ENCODE data around the gene SPRN.
"Not testable (repeated sequence)": the region's sequence is repeated elsewhere in the genome, so short reads cannot be mapped to it uniquely, and the experiment has no call there.

Gene SPRN

DNA sequence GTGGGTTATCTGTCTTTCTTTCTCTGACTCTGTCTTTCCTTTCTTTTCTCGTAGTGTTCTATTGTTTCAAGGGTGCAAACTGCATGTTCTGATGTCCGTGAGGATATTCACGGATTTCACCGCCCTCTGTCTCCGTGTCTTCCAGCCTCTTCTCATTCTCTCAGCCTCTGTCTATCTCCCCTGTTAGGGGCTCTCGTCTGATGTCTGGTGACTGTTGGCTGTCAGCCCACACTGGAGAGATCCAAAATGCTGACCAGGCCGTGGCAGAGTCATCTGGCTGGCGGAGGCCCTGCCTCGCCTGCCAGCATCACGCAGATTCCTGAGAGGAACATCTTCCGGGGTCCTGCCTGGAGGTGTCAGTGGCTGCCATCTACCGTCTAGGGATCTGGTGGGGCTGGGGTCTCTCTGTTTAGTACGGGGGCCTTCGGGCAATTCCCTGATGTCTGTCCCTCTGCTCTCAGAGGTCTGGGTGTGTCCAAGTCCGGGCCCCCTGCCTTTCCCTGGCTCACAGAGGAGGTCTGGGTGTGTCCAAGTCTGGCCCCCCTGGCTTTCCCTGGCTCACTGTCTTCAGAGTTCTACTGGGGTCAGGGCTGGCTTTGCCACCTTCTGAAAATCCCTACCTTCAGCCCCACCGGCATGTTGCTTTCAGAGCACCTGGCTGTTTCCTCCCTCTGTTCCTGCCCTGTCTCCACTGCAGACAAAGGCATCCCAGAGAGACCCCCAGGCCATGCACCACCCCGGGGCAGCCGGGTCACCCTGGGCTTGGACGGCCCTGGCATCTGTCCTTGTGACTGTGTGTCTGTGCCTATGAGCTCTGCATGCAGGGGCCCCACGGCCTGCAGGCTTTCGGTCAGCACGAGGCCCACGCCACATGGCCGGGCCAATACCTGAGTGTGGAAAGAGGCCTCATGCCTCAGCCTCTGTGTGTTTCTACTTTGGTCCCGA is 15.4 kb upstream of the SPRN start:
- no peak for DNase-seq (ENCODE audit: low read depth in 2 of 2)

DNA sequence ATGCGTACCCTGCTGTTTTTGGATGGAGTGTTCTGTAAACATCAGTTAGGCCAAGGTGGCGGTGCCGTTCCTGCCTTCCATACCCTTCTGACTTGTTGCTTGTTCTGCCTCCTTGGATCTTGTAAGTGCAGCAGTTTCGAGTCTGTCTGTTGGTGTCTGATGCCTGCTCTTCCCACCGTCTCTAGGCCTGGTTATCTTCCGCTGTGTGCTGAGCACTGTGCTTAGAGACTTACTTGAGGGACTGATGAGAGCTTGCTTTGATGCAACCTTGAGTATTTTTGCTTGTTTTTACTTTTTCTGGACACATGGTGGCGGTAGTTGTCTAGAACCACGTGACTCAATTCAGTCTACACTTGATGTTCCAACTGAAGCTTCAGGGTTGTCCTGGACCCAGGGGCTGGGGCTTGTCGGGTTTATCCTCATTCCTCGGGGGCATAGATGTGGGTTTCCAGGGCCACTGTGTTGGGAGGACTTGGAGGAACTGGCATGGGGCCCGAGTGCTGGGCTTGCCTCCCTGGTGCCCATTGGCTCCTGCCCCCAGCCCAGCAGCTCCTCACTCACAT is 14.4 kb upstream of the SPRN start:
- DNase-seq (ENCODE audit: low read depth in 2 of 2): no peak

DNA sequence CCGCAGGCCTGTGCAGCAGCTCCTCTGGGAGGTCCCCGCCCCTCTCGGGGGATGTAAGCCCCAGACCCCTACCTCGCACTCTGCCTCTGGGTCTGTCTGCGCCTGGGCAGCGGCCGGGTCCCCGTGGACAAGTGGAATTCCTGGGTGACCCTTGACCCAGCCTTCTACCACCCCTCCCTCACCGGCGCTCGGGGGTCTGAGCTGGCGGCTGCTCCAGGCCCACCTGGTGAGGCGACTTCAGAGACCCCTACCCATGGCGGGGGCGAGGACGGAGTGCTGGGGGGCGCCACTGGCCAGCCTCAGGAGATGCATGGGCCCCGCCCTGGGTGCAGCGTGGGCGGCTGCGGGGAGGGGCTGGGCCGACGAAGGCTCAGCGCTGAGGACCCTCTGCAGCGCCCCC is 8.4 kb upstream of the SPRN start:
- DNase-seq (ENCODE audit: low read depth in 2 of 2): not testable (repeated sequence)

DNA sequence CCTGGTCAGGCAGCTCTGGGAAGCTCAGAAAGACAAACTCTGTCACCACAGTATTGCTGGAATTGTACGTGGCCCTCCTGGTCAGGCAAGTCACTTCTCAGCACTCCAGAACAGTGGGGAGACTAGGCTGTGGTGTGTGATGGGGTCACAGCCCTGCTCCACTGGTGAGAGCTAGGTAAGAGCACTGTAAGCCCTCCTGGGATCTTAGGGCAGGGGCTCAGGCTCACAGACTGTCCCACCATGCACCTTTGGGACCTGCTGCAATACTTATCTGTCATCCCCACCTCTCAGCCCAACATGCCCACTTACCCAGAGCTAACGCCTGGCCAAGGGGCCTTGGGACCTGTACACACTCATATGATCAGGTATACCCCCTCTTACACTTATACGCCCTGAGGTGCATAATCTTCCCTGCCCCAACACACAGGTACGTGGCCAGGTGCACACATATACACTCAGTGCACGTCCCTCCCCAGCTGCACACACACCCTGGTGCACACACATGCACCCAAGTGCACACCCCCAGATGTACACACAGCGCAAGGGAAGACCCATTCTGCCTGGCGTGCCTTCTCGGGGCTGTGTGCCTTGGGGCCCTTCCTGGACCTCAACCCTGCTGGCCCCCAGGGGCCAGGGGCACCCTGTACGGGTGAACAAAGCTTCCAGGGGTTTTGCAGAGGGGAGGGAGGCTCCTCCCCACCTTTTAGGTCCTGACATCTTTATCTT is 7.6 kb upstream of the SPRN start:
- DNase-seq (ENCODE audit: low read depth in 2 of 2): not testable (repeated sequence)

DNA sequence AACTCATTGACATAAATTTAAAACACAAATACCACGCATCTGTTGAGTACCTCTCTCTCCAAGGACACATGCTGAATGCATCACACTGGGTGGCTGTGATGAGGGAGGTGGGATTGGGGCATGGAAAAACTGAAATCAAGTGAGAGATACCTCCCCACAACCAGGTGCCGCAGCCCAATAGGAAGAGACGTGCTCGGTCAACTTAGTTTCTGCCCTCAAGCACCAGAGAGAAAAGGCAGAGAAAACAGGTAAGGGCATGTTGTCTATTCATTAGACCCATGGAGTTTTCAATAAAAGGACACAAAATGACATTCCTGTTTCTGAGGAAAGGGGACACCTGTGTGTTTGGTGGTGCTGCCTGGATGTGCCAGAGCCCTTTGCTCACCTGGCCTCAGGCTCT is 5.1 kb upstream of the SPRN start:
- DNase-seq (ENCODE audit: low read depth in 2 of 2): not testable (repeated sequence)

DNA sequence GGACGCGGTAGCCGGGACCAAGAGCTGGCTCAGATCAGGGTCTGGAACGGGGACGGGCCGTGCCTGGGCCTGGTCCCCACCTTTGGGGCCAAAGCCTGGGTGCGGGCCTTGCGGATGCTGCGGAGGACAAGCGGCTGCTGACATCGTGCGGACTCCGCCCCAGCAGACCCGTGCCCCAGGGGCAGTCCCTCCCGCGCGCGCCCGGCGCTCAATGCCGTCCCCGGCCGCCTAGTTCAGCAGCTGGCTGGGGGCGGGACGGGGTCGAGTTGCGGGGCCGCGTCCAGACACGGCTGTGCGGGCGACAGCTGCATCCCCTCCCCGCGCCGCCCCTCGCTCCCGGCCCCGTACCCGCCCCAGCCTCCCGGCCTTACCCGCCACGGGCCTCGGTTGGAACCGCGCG is 323 bp downstream of the SPRN start:
- not testable (repeated sequence) for DNase-seq (ENCODE audit: low read depth in 2 of 2)

DNA sequence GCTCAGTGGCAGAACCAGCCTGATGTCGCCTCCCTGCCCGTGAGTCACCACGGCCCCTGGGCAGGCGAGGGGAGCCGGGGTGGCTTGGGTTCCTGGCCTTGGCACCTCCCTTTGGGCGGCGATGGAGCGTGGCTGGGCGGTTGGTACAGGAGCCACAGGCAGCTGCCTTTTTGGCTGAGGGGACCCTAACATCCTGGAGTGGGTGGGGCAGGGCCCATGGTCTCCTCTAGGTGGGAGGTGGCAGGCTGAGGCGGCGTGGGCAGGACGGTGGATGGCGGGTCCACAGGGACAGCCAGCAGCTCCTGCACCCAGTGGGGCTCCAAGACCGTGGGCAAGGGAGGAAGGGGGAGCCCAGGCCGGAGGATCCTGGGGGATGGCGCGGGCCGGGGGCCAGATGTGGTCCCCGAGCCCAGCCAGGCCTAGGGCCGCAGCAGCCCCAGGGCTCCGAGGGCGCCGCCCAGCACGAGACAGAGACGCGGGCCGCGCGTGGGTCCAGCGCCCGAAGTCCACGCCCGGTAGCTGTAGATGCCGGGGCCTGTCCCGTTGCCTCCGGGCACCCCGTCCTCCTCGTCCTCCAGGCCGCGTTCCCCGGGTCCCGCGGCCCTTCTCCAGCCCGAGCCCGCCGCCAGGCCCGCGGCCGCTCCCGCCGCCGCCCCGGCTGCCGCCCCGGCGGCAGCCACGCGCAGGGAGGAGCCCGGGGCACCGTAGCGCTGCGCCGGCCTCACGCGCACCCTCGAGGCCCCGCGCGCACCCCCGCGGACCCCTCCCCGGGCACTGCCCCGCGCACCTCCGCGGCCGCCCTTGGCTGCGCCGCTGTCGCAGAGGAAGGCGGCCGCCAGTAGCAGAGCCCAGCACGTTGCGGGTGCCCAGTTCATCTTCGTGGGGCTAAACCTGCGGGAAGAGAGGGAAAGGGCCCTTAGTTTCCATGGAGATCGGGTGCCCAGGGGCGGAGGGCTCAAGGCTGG is 1.3 kb downstream of the SPRN start:
- DNase-seq (ENCODE audit: low read depth in 2 of 2): no peak

DNA sequence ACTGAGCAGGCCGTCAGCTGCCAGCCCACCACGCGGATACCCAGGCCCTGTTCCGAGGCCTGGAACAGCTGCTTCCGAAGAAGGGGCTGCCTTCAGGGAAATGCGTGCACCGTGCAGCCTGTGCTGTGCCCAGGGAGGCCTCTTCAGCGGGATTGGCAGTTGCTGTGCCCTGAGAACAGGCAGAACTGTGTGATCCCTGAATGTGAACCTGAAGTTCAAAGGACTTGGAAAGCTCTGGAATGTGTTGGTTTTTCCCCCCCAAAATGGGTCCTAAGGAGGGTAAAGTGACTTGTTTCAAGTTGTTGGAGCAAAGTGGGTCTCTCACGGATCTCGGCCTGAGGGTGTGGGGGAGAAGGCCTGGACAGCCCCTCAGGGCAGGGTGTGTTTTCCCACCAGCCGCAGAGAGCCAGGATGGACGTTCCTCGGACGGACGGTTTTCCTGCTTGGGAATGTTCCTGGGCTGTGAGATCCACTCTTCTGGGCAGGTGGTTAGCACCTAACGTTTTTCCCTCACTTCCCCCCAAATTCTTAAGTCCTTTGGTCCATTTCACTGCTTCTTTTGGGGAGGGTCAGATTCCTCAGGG is 2.1 kb downstream of the SPRN start:
- no peak for DNase-seq (ENCODE audit: low read depth in 2 of 2)

DNA sequence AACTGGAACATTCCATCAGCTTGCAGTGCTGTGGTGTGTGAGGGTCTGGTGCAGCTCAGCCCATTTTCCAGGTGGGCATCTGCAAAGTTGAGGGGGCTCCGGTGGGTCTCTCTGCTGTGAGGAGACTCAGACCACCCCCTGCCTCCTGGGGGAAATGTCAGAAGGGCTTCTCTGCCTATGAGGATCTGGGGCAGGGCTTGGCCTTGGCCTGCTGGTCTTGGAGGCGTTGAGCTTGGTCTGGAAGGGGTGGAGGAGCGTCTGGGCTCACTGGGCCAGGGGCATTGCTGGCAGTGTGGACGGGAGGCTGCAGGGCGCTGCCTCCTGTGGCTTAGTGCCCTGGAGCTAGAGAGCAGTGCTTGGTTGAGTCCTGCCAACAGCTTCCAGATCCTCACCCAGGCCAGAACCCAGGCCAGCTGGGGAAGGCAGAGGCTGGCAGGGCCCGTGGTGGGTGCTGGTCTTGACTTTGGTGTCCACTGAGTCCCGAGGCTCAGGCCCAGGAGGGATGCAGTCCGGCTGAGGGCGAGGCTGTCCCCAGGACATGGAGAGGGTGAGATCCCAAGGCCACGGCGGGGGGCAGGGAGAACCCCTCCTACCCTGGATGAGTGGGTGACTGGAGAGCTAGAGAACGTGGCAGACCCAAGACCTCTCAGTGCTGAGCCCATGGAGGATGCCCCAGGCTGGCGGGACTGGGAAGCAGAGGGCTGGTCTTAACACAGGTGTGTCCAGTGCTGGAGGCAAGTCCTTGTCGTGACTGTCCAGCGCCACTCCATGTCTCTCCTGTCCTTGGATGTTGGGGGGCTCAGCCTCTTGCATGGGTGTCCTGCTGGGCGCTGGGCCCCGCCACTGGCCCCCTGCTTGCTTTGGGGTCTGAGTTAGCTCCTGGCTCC is 2.8 kb downstream of the SPRN start:
- DNase-seq (ENCODE audit: low read depth in 2 of 2): no peak

DNA sequence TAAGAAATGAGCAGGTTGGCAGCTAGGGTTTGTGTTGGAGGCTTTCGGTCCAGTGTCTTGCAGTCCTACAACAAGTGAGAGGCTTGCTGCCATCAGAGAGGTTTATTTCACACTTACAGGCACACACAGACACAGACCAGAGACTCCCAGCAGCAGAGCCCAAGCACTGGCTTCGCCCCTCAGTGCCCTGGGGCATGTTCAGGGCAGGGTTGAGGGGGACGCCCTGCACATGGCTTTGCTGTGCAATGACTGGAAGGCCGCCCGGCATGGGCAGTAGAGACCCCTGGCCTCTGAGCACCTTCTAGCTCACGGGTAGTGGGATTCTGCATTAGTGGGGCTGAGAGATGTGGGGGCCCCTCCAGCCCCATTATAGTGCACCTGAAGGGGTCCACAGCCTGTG is 3.8 kb downstream of the SPRN start:
- no peak for DNase-seq (ENCODE audit: low read depth in 2 of 2)

DNA sequence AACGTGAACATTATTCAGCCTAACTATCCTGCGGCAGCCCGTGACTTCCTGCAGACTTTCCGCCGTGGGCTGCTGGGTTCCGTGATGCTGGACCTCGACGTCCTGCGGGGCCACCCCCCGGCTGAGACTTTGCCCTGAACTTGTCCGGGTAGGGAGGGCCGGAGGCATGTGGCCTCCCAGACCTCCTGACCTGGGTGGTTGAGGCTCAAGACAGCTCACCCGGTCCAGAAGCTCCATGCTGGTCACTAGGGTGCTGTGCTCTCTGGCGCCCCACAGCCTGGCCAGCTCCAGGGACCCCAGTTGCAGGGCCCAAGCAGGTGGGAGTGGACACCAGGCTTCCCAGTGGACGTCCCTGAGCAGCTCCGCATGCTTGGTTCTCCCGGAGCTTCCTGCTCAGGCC is 4.4 kb downstream of the SPRN start:
- no peak for DNase-seq (ENCODE audit: low read depth in 2 of 2)

DNA sequence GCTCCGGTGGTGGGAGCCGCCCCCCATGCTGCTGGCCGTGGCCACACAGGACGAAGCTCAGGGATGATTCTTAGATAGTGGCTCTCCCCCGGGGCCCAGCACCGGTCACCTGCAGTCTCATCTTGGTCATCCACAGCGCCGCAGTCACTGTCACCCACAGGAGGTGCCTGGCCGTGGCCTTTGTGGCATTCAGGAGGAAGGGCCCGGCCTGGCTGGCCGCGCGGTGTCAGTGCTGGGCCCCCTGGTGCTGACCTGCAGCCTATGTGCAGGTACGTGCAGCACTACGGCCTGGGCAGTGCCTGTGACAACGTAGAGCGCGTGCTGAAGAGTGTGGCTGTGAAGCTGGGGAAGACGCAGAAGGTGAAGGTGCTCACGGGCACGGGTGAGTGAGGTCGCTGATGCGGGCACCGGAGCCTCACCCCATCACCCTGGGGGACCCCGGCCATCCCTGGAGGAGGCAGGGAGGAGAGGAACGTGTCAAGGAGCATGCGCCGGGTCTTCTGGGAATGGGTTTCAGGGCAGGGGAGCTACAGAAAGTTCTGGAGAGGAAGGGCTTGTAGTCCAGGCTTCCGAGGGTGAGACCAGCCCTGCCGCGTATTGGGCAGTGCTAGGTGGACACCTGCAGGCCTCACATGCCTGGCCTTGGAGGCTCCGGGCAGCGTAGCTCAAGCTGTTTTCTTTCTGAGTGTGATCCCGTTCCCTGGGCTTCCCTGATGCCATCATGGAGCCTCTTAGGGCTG is 5.0 kb downstream of the SPRN start:
- no peak for DNase-seq (ENCODE audit: low read depth in 2 of 2)

DNA sequence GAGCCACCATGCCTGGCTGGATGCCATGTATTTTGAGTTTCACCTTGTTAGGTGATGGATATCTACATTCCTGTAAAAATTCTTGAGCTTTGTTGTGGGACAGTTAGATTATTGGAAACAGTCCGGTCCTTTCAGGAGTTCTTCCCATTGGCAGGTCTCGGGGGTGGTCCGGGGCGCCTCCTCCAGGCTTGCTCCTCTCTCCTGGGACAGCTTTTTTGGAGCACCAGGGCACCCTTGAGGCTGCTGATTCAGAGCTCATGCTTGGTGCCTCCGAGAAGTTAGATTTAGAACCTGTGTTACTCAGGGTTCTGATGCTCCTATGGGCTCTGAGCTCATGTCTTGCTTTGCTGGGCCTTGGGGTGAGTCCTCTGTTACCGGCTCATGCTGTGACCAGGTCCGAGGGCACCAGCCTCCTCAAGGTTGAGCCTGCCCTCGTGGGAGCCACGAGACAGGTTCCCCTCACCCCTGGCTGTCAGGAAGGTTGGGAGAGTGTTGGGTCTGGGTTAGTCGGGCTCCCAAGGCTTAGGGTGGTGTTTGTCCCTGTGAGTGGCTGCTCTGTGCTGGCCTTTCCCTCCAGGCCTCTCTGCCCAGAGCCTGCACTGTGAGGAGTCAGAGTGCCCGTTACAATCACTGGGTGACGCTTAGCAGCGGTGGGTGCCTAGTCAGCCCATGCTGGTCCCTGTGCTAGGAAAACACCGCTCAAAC is 6.0 kb downstream of the SPRN start:
- DNase-seq (ENCODE audit: low read depth in 2 of 2): no peak

DNA sequence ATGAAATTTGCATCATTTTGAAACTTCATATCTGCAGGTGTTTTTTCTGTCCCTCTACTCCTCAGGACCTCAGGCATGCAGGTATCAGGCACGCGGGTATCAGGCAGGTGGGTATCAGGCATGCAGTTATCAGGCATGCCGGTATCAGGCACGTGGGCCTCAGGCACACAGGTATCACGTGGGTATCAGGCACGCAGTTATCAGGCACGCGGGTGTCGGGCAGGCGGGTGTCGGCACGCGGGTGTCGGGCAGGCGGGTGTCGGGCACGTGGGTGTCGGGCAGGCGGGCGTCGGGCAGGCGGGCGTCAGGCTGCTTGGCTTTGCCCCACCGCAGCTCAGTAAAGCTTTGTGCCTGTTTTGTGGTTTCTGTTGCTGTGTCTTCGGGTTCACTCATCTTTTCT is 8.7 kb downstream of the SPRN start:
- no peak for DNase-seq (ENCODE audit: low read depth in 2 of 2)

DNA sequence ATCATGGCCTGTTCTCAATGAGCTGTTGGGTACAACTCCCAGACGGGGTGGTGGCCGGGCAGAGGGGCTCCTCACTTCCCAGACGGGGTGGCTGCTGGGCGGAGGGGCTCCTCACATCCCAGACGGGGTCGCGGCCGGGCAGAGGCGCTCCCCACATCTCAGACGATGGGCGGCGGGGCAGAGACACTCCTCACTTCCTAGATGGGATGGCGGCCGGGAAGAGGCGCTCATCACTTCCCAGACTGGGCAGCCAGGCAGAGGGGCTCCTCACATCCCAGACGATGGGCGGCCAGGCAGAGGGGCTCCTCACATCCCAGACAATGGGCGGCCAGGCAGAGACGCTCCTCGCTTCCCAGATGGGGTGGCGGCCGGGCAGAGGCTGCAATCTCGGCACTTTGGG is 10.0 kb downstream of the SPRN start:
- DNase-seq (ENCODE audit: low read depth in 2 of 2): not testable (repeated sequence)

DNA sequence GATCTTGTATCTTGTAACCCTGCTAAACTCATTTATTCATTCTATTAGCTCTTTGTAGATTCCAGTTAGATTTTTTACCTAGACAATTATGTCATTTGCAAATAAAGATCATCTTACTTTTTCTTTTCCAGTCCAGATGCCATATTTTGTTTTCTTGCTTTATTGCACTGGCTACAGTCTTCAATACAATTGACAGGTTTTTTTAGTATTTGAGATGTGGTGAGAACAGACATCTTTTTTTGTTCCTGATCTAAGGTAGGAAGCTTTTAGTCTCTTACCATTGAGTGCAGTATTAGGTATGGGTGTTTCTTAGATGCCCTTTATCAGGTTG is 12.1 kb downstream of the SPRN start:
- no peak for DNase-seq (ENCODE audit: low read depth in 2 of 2)

DNA sequence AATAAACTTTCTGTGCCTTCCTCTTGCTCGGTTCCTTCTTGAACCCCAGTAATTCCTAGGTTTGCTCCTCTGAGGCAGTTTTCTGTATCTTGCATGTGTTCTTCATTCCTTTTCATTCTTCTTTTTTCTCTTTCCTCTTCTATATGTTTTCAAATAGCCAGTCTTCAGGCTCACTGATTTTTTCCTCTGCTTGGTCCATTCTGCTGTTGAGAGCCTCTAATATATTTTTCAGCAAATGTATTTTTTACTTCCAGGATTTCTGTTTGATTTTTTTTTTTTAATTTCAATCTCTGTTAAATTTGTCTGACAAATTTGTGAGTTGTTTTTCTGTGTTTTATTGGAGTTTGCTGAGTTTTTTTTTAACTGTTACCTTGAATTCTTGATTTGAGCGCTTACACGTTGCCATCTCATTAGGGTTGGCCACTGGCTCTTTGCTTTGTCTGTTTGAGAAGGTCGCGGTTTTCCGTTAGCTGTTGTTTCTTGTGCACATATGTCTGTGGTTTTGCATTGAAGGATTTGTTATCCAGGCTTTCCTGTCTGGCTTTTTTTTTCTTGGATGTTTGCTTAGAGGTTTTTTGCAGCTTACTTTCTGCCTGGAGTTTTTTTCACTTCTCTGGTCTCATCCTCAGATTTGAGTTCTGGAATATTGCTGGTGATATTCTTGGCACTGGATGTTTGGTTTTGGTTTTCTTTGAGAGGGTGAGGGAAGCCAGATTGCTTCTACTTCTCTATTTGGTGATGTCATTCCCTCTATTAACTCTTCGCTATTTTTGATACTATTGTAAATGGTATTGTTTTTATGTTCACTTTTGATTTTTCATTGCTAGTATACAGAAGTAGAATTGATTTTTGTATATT is 12.7 kb downstream of the SPRN start:
- no peak for DNase-seq (ENCODE audit: low read depth in 2 of 2)
